Metanephros (tissue), 1 donor: Measurements from ENCODE around the gene UCN3. TPM values are rescaled to one million over a fixed set of nuclear protein-coding genes. Genes with fewer than 3 reads are reported as not detected.

Experiments used
- total RNA-seq: library from RNA; depleted of rRNA; stranded (reverse); fragments of >200 nt; gene quantifications from one replicate; pipeline ENCODE4 v1.2.3, GENCODE V29; 2014

Gene UCN3, protein sequence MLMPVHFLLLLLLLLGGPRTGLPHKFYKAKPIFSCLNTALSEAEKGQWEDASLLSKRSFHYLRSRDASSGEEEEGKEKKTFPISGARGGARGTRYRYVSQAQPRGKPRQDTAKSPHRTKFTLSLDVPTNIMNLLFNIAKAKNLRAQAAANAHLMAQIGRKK
- not detected for total RNA-seq

DNA sequence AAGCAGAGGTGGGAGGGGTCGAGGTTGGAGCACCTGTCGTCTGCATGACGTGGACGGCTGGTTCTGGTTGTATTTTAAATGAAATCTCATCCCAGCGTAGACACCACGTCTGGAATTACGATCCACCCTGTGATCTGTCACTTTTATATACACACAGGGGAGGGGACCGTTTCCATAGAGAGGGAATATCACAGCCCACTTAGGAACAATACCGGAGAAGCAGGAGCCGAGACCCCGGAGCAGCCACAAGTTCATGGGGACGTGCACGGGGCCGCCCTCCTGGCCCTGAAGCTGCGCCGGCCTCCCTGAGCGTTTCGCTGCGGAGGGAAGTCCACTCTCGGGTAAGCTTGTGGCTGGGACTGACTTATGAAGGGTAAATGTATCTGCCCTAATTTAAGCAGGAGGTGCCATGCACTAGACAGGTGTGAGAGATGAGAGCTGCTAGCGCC, at the start of gene UCN3:
Gene UCN3, plus strand, starts transcription at position 77 of the 449 bp plus-strand sequence. CDS start 8,755 bp downstream, outside the sequence.

DNA sequence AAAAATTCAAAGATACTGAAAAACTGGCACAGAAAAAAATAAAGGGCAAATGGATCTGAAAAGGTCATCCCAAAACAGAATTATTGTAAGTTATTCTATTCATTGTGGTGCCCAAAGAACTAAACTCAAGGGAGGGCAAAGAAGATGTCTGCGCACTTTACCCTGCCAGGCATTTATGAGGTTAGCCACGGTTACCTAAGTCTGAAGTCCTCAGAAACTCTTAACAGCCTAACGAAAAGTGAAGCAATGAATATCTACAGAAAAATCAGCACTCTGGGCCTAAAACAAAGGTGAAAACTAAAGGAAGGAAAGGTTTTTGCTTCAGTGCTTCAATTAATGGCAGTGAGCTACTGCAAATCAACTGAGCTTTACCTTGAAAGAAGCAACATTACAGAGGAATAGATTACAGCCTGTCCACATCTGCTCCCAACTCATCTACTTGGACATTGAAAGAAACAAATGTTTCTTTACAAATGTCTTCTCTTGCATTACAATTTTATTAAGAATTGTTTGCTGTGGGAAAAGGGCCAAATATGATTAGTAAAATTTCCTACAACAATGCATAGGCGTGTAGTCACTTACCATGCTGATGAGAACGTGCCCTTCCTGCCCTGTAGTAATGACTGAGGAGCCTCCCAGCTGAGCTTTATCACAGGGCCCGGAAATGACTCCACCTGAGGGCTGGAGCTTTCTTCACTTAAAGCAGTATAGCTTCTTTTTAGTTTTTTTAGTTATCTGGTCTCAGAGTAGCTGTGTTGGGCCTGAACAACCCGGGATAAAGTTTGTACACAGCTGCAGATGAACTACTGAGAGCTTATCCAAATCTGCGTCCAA, 39.7 kb downstream of the UCN3 start, which contains the start of gene TUBAL3:
Gene TUBAL3, minus strand, starts transcription at position 621 of the 834 bp plus-strand sequence. Its CDS starts 36 bp downstream, at position 585.

DNA sequence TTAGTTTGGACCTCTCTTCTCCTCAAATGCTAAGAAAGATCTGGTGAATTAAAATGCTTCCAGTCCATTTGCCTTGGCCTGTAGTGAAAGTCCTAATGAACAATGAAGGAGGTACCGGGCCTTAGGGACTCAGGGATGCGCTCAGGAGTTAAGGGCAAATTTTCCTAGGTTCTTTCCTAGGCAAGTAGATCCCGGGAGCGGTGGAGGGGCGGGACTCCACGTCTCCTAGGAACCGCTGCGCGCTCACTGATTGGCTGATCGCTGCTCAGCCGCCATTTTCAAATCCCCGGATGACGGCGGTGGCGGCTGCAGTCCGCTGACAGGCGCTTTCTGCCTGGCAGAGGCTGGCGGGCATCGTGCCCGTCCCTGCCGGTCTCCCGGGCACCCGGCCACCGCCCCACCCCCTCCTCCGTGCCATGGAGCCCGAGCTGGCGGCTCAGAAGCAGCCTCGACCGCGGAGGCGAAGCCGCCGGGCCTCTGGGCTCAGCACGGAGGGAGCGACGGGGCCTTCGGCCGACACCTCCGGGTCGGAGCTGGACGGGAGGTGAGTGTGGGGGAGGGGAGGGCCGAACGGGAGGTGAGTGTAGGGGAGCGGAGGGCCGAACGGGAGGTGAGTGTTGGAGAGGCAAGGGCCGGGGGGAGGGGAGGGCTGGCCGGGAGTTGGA, 47.6 kb downstream of the UCN3 start, which contains the start of gene NET1:
Gene NET1, plus strand, starts transcription at position 281 of the 665 bp plus-strand sequence. Its CDS starts 136 bp downstream, at position 417.

Other genes starting within 250 kb of the UCN3 start
- 0.41 TPM for gene AKR1C8, start 179.8 kb upstream of the UCN3 start, total RNA-seq
- not detected for gene AKR1C4, start 168.1 kb upstream of the UCN3 start, total RNA-seq
- not detected for gene TUBAL3, start 39.9 kb downstream of the UCN3 start, total RNA-seq
- 121 TPM for gene NET1, start 47.6 kb downstream of the UCN3 start, total RNA-seq
- gene CALML5, start 134.6 kb downstream of the UCN3 start, total RNA-seq: not detected
- not detected for gene CALML3, start 160.0 kb downstream of the UCN3 start, total RNA-seq